HG03060 (cell line): ENCODE results near the gene KRIT1.
"Not testable (repeated sequence)": the region's sequence is repeated elsewhere in the genome, so short reads cannot be mapped to it uniquely, and the experiment has no call there.

ENCODE experiments used
- ATAC-seq: cut with Tn5 transposase; IDR thresholded peaks from one replicate; pipeline ENCODE4 v1.9.1; 2021; ENCODE audit warnings: low read depth, moderate number of reproducible peaks; ENCODE audit not compliant: unreplicated experiment

Gene KRIT1

GRCh38 chr7:92251181-92251580 is 5.5 kb upstream of the KRIT1 start:
- ATAC-seq: no peak

GRCh38 chr7:92250603-92251002 is 4.9 kb upstream of the KRIT1 start:
- no peak for ATAC-seq

GRCh38 chr7:92246360-92247101 is 817 bp upstream of the KRIT1 start:
- ATAC-seq: peak; percentile 13

GRCh38 chr7:92244808-92245486 is 767 bp downstream of the KRIT1 start:
- peak; percentile 1 for ATAC-seq

DNA sequence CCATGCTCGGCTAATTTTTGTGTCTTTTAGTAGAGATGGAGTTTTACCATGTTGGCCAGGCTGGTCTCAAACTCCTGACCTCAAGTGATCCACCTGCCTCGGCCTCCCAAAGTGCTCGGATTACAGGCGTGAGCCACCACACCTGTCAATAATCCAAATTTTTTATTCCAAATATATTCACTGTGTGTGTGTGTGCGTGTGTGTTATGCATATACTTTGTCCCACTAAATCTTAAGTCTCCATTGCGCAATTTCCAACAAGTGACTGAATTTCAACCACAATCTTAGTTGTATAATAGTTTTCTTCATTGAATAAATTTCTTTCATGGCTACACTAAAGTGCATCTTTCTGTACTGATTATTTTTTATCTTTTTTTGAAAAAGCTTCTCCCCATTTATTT is 2.7 kb downstream of the KRIT1 start:
- no peak for ATAC-seq

GRCh38 chr7:92230547-92230946 is 15.2 kb downstream of the KRIT1 start:
- no peak for ATAC-seq

DNA sequence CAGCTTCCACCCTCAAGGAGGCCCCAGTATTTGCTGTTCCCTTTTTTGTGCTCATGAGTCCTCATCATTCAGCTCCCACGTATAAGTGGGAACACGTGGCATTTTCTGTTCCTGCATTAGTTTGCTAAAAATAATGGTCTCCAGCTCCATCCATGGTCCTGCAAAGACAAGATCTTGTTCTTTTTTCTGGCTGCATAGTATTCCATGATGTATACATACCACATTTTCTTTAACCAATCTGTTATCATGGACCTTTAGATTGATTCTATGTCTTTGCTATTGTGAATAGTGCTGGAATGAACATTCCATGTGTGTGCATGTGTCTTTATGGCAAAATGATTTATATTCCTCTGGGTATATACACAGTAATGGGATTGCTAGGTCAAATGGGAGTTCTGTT is 17.0 kb downstream of the KRIT1 start:
- no peak for ATAC-seq

- no peak for ATAC-seq
Observed at GRCh38 chr7:92228100-92228499, 17.6 kb downstream of the KRIT1 start.

DNA sequence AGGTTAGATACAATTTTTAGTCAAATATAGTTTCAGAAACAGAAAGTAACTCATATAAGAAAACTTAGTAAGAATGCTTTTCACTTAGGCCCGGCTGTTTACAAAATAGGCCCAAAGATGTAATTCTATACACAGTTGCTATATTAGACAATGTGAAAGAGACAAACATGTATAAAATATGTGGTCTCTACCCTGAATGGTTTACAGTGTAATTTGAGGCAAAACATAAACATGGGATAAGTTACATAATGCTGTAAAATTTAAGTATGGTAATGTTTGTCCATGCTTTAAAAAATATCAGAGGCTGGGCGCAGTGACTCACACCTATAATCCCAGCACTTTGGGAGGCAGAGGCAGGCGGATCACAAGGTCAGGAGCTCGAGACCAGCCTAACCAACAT is 18.7 kb downstream of the KRIT1 start:
- no peak for ATAC-seq

- no peak for ATAC-seq
Observed at GRCh38 chr7:92221766-92222165, 23.9 kb downstream of the KRIT1 start.

DNA sequence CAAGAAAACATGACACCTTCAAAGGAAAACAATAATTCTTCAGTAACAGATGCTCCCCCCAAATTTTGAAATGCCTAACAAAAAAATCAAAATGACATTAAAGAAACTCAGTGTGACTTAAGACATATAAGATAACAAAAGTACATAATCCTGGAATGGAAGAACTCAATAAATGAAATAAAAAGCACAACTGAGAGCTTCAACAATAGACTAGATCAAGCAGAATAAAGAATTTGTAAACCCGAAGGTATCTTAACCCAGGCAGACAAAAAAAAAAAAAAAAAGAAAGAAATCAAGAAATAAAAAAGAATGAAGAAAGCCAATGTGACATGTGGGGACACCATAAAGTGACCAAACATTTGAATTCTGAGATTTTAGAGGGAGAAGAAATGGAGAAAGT is 39.0 kb downstream of the KRIT1 start:
- no peak for ATAC-seq

DNA sequence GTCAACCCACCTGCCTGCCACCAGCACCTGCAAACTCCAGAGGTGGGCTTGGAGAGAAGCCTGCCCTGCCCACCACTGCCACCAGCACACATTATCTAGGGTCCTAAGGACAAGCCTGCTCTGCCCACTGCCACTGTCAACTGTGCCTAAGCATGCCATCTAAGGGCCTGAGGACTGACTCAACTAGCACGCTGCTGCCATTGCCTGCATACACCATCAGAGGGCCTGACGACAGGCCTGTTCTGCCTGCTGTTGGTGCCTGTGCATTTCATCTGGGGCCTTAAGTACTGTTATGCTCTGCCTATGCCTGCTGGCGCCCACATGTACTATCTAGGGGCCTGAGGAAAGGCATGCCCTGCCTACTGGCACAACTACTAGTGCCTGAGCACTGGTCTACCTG is 39.7 kb downstream of the KRIT1 start:
- ATAC-seq: no peak

GRCh38 chr7:92200791-92201190 is 44.9 kb downstream of the KRIT1 start:
- ATAC-seq: no peak

DNA sequence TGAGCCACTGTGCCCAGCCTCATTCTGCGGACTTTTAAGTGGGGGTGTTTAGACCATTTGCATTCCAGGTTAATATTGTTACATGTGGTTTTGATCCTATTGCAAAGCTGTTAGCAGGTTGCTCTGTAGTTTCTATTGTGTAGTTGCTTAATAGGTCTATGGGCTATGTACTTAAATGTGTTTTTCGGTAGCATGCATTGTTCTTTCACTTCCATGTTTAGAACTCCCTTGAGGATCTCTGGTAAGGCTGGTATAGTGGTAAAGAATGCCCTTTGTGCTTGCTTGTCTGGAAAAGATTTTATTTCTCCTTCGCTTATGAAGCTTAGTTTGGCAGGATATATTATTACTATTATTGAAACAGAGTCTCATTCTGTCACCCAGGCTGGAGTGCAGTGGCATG is 53.4 kb downstream of the KRIT1 start:
- no peak for ATAC-seq

- not testable (repeated sequence) for ATAC-seq
Observed at GRCh38 chr7:92189246-92189645, 56.5 kb downstream of the KRIT1 start.

DNA sequence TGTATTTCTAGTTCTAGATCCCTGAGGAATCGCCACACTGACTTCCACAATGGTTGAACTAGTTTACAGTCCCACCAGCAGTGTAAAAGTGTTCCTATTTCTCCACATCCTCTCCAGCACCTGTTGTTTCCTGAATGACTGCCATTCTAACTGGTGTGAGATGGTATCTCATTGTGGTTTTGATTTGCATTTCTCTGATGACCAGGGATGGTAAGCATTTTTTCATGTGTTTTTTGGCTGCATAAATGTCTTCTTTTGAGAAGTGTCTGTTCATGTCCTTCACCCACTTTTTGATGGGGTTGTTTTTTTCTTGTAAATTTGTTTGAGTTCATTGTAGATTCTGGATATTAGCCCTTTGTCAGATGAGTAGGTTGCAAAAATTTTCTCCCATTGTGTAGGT is 61.4 kb downstream of the KRIT1 start:
- ATAC-seq: not testable (repeated sequence)

DNA sequence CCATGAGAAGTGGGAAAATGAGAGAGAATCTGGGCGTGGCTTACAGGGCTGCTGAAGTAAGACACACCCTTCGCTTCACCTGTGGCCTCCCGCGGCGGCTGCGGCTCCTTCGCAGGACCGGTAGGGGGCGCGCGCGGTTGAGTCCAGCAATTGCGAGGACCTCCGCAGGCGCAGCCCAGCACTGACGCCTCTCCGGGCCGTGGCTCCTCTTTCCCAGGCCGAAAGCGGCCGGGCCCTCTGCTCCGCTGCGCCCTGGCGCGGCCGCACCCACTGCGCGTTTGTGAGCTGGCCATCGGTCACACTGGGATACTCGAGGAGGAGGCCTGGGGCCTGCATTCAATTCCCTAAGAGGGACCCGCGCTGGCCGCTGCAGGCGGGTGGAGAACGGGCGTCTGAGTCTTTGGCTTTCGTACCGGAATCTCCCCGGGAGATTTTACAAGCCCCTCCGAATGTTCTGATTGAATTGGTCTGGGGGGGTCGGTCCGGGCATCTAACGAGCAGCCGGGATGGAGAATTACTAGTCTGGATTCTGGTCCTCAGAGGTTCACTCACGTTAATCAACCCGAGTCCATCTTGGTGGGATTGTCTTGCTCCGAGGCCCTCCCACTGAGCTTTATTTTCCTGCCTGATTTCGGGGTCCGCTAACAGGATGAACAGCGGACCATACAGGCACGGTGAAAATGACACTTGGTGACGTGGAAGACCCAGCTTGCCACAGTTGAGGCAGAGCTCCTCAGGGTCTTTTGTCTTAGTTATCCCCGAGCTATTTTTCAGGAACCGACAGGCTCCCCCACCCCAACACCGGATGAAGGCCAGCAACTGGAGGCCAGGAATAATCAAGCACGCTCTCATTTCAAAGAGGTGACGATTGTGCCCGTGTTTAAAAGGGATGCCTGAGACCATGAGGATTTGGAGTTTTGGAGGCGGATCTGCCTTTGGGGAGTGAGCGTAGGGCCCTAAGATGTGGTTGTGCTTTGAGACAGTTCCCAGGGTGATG is 66.5 kb downstream of the KRIT1 start, which contains the start of gene LRRD1:
Gene LRRD1, minus strand, starts transcription at position 215 of the 997 bp plus-strand sequence. CDS start 13,940 bp downstream, outside the sequence.
- ATAC-seq: peak; percentile 78

- ATAC-seq: no peak
Observed at GRCh38 chr7:92177362-92177761, 68.4 kb downstream of the KRIT1 start.

DNA sequence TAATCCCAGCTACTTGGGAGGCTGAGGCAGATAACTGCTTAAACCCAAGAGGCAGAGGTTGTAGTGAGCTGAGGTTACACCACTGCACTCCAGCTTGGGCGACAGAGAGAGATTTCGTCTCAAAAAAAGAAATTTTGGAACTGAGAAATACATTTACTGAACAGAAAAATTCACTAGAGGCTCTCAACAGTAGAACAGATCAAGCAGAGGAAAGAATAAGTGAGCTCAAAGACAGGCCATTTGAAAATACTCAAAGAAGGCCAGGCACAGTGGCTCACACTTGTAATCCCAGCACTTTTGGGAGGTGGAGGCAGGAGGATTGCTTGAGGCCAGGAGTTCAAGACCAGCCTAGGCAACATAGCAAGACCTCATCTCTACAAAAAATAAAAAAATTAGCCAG is 76.2 kb downstream of the KRIT1 start:
- ATAC-seq: not testable (repeated sequence)

DNA sequence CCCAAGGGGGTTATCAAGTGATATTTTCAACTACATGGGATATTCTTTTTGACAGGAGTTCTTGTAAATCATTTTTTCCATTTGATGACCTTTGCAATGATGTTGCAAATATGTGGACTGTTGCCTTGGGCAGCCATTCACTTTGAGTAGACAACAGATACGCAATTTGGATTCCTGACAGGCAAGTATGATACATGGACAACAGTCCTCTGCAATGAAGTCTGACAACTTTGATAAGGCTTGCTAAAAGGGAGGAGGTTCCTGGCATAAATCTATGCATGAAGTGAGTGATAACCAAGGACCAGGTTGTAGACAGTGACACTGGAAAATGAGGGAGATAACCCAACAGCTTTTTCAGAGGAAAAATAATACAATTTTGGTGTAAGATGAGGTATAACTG is 84.4 kb downstream of the KRIT1 start:
- ATAC-seq: no peak
